Mesodermal cell (in vitro differentiated cells): ENCODE measurements around the gene ZMIZ1. TPM values are rescaled to one million over a fixed set of nuclear protein-coding genes. Genes with fewer than 3 reads are reported as not detected.

Experiments used
- H3K27ac ChIP-seq: 2 replicates; pipeline ENCODE4 v1.7.0; 2013; ENCODE audit warnings: mild to moderate bottlenecking, low read depth, low read length, moderate library complexity; ENCODE audit not compliant: severe bottlenecking
- H3K36me3 ChIP-seq: 2 replicates; pipeline ENCODE4 v1.7.1; 2013; ENCODE audit warnings: mild to moderate bottlenecking, low read length, moderate library complexity; ENCODE audit not compliant: control insufficient read depth, insufficient read depth
- H3K4me1 ChIP-seq: one replicate; pipeline ENCODE4 v1.7.1; 2013; ENCODE audit warnings: mild to moderate bottlenecking, low read length; ENCODE audit not compliant: insufficient read depth, control insufficient read depth, poor library complexity, severe bottlenecking
- H3K4me3 ChIP-seq: 2 replicates; pipeline ENCODE4 v1.7.0; 2013; ENCODE audit warnings: low read length, control low read depth, mild to moderate bottlenecking; ENCODE audit not compliant: insufficient read depth, poor library complexity, severe bottlenecking; ENCODE audit errors: extremely low read depth
- H3K9me3 ChIP-seq: 2 replicates; pipeline ENCODE4 v1.7.1; 2013; ENCODE audit warnings: mild to moderate bottlenecking, low read length, moderate library complexity; ENCODE audit not compliant: control insufficient read depth
- WGBS, 2 experiments: methylation state at CpG; one replicate each; pipeline ENCODE4 v1.1.5; 2013; ENCODE audit warnings: missing lambda C conversion rate in 2 of 2; ENCODE audit not compliant: insufficient coverage in 2 of 2; 5-methylcytosine and 5-hydroxymethylcytosine counted together
- polyA plus RNA-seq, 2 experiments: library from polyadenylated mRNA; stranded (reverse); fragments of 50-300 nt; gene quantifications; one replicate each; pipeline ENCODE4 v1.2.3, GENCODE V29; 2013

Gene ZMIZ1, protein sequence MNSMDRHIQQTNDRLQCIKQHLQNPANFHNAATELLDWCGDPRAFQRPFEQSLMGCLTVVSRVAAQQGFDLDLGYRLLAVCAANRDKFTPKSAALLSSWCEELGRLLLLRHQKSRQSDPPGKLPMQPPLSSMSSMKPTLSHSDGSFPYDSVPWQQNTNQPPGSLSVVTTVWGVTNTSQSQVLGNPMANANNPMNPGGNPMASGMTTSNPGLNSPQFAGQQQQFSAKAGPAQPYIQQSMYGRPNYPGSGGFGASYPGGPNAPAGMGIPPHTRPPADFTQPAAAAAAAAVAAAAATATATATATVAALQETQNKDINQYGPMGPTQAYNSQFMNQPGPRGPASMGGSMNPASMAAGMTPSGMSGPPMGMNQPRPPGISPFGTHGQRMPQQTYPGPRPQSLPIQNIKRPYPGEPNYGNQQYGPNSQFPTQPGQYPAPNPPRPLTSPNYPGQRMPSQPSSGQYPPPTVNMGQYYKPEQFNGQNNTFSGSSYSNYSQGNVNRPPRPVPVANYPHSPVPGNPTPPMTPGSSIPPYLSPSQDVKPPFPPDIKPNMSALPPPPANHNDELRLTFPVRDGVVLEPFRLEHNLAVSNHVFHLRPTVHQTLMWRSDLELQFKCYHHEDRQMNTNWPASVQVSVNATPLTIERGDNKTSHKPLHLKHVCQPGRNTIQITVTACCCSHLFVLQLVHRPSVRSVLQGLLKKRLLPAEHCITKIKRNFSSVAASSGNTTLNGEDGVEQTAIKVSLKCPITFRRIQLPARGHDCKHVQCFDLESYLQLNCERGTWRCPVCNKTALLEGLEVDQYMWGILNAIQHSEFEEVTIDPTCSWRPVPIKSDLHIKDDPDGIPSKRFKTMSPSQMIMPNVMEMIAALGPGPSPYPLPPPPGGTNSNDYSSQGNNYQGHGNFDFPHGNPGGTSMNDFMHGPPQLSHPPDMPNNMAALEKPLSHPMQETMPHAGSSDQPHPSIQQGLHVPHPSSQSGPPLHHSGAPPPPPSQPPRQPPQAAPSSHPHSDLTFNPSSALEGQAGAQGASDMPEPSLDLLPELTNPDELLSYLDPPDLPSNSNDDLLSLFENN
- polyA plus RNA-seq (2013, experiment 1 of 2): 53.5 TPM
- polyA plus RNA-seq (2013, experiment 2 of 2): 52.9 TPM

DNA sequence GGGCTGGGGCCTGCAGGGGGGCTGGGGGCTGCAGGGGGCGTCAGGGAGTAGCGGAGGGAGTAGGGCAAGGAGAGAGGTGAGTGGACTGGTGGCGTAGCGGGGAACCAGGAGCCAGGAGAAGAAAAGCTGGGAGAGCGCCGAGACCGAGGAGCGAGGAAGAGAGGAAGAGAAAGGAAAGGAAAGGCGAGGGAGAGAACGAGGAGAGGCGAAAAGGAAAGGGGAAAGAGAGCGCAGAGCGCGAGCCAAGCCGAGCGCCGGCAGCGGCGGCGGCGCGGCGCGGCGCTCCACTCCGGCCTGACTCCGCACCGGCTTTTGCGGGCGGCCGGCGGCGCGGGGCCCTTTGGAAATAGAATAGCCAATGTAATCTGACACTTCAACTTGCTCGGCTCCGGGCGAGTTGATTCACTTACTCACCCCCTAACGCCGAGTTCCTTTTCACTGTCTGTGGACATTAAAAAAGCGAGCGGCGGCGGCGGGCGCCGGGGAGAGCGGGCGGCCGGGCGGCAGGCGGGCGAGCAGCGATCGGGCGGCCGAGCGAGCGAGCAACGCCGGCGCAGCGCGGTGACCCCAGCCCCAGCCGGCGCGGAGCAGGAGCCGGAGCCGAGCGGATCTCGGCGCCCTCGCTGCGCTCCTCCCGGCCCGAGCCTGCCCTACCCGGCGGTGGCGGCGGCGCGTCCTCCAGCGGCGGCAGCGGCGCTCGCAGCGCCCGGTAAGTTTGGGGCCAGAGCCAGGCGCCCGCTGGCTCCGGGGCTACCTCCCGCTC, at the start of gene ZMIZ1:
ZMIZ1 (plus strand) TSS at position 405 of the 763 bp plus-strand sequence. CDS start 132,667 bp downstream, outside the sequence.
- Histone ChIP-seq H3K36me3 (peaks cover 7% of the 10 kb centered on the region), H3K27ac (peak within 1 kb of the TSS; percentile 84), H3K4me3 (peak within 1 kb of the TSS; percentile 86), H3K9me3 (no peaks in the 10 kb centered on the region), H3K4me1 (peaks cover 16% of the 10 kb centered on the region)
- WGBS, 2 experiments: 0% methylated on average over 52 to 80 of the region's 92 CpGs

DNA sequence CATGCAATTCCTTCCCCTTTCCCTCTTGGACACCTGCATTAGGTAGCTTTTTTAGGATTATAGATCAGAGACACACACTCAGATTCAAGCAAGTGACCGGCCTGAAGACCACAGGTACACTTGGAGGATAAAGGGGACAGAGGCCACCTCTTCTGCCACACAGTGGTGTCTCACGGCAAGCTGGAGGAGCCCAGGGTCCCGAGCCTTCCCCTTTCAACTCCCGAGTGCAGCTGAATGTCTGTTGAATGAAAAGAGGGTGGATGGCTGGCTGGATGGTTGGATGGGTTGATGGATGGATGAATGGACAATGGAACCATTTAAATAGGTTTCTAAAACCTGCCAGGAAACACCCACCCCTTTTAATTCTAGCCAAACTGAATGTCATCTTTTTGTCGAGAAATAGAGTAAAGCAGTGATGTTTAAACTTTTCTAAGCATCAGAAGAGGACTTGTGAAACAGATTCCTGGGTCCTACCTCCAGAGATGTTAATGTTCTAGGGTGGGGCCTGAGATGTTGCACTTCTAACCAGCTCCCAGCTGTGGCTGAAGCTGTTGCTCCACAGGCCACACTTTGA, 49.2 kb upstream of the ZMIZ1 start:
- Histone ChIP-seq H3K9me3 (peaks cover 2% of the 10 kb centered on the region), H3K27ac (peak overlapping the region; percentile 66), H3K36me3 (no peaks in the 10 kb centered on the region), H3K4me1 (peaks cover 2% of the 10 kb centered on the region), H3K4me3 (no peak overlapping the region)
- 90 to 92% methylated on average over 2 to 5 of the region's 5 CpGs for WGBS, 2 experiments

DNA sequence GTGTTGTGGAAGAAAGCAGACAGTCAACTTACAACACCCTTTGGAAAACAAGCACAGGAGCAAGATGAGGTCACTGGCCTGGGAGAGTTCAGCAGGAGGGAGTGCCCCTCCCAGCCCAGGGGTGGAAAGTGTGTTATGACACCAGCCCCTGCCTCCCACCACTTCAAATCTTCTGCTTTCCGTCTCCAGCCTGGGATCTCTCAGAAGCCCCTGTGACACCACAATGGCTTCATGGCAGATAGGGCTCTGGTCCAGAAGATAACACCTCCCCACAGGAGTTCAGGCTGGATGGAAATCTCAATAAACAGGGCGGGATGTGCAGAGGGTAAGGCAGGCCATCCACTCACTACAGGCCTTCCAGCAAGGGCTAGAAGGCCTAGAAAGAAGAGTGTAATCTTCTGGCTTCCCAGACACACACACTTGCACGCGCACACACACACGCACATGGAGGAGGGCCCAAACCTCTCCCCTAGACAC, 48.7 kb upstream of the ZMIZ1 start:
- Histone ChIP-seq H3K4me1 (peaks cover 2% of the 10 kb centered on the region), H3K4me3 (no peak overlapping the region), H3K27ac (peak overlapping the region; percentile 66), H3K36me3 (no peaks in the 10 kb centered on the region), H3K9me3 (peaks cover 2% of the 10 kb centered on the region)
- whole genome bisulfite sequencing, 2 experiments: 72 to 90% methylated on average over 4 of the region's 5 CpGs

DNA sequence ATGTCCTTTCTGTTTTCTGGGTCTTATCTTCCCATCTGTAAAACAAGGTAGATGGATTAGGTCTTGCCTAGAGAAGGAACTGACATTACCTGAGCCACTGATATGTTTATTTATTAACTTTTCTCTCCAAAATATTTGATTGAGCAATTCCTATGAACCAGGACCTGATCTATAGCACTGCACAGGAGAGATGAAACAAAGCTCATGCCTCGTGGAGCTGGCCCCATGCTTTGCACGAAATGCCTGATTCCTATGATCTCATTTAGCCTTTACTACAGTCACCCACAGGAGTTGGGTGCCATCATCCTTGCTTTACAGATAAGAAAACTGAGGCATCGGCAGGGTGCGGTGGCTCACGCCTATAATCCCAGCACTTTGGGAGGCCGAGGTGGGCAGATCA, 48.2 kb upstream of the ZMIZ1 start:
- 91 to 95% methylated on average over 6 of the region's 6 CpGs for WGBS, 2 experiments
- Histone ChIP-seq H3K4me3 (no peak overlapping the region), H3K9me3 (peaks cover 2% of the 10 kb centered on the region), H3K27ac (peak overlapping the region; percentile 5), H3K36me3 (no peaks in the 10 kb centered on the region), H3K4me1 (peaks cover 2% of the 10 kb centered on the region)

DNA sequence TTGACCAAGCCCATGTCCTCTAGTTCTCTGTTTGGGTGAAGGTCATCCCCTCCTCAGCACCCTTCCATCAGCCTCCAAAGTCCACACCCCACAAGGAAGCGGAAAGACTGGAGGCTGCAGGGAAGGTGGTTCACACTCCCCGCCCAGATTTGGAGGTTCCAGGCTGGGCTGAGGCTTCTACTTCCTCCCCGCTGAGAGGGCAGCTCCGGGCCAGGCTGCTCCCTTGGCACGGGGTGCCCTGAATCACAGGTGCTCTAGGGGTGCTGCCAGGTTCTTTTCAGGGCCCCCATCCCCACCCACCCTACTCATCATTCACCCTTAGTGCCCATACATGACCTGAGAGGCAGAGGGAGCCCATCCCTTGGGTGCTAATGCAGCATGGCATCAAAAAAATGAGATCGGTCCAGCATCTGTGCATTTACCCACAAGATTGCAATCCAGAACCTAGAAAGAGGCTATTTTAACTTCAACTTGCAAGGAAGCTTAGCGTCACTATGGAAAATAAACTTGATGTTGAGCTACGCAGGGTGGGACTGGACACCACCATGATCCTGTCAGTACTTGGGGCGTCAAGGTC, 47.3 kb upstream of the ZMIZ1 start:
- Histone ChIP-seq H3K4me1 (peaks cover 2% of the 10 kb centered on the region), H3K9me3 (peaks cover 2% of the 10 kb centered on the region), H3K36me3 (no peaks in the 10 kb centered on the region), H3K4me3 (no peak overlapping the region), H3K27ac (no peak overlapping the region)
- WGBS, 2 experiments: 96 to 97% methylated on average over 8 to 9 of the region's 9 CpGs

DNA sequence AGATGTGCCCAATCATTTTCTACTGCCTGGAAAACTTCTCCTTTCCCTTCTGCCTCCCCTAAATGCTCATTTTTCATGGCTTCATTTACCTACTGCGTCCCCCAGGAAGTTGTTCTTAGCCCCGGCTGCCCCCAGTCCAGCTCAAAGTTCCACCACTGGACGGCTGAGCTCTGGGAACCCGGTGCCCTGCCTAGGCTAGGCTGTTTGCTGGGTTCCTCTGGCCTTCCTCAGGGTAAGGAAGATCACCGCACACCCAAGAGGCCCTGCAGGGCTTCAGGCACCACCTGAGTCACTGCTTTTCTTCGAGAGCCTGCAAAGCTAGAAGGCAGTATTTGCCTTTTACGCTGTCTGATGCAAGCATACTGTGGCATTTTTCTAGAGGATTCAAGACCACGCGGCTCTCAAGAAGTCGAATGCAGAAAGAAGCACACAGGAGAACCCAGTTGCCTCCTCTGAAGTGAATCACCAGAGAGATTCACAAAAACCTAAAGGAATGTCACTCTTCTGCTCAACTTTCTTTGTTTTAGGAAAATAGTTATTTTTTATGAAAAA, 46.7 kb upstream of the ZMIZ1 start:
- no peak overlapping the region for H3K4me3 ChIP-seq
- no peaks in the 10 kb centered on the region for H3K36me3 ChIP-seq
- H3K9me3 ChIP-seq: peaks cover 2% of the 10 kb centered on the region
- H3K4me1 ChIP-seq: peaks cover 2% of the 10 kb centered on the region
- H3K27ac ChIP-seq: no peak overlapping the region
- WGBS, 2 experiments: 95 to 98% methylated on average over 10 of the region's 10 CpGs

DNA sequence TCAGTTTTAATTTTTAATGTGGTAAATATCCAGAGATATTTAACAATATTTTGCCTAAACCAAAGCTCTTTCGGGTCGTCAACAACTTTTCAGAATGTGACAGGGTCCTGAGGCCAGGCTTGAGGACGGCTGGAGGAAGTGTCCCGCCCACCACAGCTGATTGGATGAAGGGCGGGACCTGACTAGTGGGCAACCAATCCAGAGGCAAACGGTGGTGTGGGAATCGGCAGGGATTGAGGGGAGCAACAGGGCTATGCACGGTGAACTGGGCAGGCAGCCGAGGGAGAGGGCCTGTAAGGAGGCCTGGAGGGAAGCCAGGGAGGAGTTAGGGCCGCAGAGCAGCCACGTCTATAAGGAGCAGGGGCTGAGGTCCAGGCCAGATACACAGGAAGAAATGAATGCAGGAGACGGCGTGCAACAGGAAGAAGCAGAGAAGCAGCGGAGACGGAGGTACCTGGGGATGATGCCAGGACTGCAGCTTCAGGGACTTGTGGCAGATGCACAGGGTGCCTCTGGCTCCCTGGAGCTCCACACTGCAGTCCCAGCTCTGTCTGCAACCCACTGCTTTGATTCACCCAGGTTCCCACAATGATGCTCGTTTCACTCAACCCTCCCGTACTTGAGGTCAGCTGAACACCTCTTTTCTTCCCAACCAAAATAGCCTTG, 46.1 kb upstream of the ZMIZ1 start:
- Histone ChIP-seq H3K27ac (no peak overlapping the region), H3K4me1 (peaks cover 2% of the 10 kb centered on the region), H3K36me3 (no peaks in the 10 kb centered on the region), H3K9me3 (no peaks in the 10 kb centered on the region), H3K4me3 (no peak overlapping the region)
- 85 to 88% methylated on average over 17 of the region's 17 CpGs for WGBS, 2 experiments

DNA sequence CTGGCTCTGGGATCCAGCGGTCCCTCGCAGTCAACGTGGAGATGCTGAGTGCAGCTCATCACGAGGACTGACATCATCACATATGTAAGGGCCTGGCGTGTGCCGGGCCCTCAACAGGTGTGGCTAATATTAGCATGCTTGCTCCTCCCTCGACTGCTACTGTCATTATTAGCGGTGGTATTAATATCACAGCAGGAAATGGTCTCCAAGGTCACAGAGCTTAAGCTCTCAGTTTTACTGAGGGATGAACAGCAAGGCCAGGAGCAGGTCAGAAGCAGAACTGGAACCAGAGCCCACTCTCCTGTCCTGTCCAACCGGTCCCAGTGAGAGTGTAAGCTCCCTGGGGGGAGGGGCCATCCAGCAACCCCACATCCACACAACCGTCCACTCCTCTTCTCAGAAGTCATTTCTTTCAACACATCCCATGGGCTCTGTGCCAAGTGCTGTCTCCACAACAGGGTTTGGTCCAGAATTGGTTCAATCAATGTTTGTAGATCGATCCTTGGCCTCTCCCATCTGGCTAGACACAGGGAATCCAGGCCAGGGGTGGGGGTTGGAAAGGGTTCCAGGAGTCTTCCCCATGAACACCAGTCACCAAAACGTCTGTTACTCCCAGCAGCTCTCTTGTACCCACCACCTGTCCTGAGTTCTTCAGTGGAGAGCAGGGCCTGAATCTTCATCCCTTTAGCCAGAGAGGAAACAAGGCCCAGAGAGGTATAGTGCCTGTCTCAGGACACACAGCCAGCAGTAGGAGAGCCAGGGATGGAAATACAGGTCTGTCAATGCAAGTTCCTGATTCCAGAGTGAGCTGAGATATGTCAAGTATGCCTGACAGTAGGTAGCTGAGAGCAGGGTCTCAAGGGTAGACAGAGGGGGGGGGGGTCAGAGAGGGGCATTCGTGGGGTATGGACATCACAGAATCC, 45.3 kb upstream of the ZMIZ1 start:
- no peak overlapping the region for H3K27ac ChIP-seq
- WGBS, 2 experiments: 93 to 95% methylated on average over 10 to 12 of the region's 13 CpGs
- no peak overlapping the region for H3K4me3 ChIP-seq

More for the DNA sequence above, 45.3 kb upstream of the ZMIZ1 start:
- Histone ChIP-seq H3K9me3 (no peaks in the 10 kb centered on the region), H3K4me1 (peaks cover 1% of the 10 kb centered on the region), H3K36me3 (no peaks in the 10 kb centered on the region)
